ENCODE results near the gene COP1. TPM values are rescaled to one million over a fixed set of nuclear protein-coding genes. Genes with fewer than 3 reads are reported as not detected.

COP1 gene
- total RNA-seq, 6 donors from 2014 or later = 40.4 to 113 (median 68.3) TPM

DNA sequence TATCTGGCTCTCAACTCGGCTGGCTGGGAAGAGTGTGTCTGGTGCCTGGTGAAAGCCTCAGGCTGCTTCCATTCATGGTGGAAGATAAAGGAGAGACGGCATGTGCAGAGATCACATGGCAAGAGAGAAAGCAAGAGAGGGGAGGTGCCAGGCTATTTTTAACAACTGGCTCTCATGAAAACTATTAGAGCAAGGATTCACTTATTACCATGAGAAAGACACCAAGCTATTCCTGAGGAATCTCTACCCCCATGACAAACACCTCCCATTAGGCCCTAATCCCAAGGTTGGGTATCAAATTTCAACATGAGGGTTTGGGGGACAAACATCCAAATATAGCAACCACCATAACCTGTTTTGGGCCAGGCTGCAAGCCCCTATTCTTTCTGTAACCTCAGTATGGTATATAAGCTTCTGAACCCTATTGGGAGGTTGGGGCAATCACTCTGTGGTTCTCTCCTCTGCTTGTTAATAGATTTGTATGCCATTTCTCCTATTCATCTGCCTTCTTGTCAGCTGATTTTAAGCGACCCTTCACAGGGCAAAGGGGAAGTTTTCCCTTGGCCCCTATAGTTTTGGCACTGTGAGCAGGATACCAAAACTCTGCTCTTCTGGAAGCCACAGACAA is 284.7 kb downstream of the COP1 start:
- Histone ChIP-seq H3K36me3 (no peaks in the 10 kb centered on the region), H3K4me1 (no peaks in the 10 kb centered on the region), H3K27me3 (no peaks in the 10 kb centered on the region), H3K27ac (no peak overlapping the region), H3K4me3 (no peak overlapping the region), H3K9me3 (peaks cover 0 to 5% (median 1%) of the 10 kb centered on the region in 4 donors)
- no peak for DNase-seq
- 86 to 97% methylated on average over 3 of the region's 3 CpGs for WGBS, 2 donors
- no peak for ATAC-seq (ENCODE audit: low FRiP score in 2 of 2)
- TF ChIP-seq POLR2AphosphoS5 (IDR thresholded peaks at IDR 0.05) = no peak
- TF ChIP-seq, protein P1, sequence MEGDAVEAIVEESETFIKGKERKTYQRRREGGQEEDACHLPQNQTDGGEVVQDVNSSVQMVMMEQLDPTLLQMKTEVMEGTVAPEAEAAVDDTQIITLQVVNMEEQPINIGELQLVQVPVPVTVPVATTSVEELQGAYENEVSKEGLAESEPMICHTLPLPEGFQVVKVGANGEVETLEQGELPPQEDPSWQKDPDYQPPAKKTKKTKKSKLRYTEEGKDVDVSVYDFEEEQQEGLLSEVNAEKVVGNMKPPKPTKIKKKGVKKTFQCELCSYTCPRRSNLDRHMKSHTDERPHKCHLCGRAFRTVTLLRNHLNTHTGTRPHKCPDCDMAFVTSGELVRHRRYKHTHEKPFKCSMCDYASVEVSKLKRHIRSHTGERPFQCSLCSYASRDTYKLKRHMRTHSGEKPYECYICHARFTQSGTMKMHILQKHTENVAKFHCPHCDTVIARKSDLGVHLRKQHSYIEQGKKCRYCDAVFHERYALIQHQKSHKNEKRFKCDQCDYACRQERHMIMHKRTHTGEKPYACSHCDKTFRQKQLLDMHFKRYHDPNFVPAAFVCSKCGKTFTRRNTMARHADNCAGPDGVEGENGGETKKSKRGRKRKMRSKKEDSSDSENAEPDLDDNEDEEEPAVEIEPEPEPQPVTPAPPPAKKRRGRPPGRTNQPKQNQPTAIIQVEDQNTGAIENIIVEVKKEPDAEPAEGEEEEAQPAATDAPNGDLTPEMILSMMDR (IDR thresholded peaks at IDR 0.05) = no peak

DNA sequence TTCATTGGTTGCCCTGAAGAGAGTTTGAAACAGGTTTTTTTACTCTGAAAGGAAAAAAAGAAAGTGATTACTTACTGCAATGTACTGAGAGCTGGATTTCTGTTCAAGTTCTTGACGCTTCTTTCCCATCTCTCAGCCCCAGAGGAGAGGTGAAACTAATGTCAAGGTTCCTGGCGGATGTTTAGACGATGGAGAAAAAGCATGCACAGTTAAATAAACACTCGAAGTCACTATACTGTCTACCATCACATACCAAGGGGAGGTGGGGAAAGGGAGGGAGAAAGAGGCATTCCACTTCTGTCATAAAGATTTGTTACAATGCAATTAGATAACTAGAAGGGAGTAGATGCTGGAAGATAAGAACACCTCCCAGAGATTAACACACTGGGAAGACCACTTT is 286.7 kb downstream of the COP1 start:
- Histone ChIP-seq H3K4me1 (no peaks in the 10 kb centered on the region), H3K4me3 (no peak overlapping the region), H3K27me3 (no peaks in the 10 kb centered on the region), H3K9me3 (no peaks in the 10 kb centered on the region), H3K27ac (no peak overlapping the region), H3K36me3 (no peaks in the 10 kb centered on the region)
- DNase-seq (no peak), ATAC-seq (ENCODE audit: low FRiP score in 2 of 2) (no peak)
- 42 to 65% methylated on average over 4 of the region's 4 CpGs for WGBS, 2 donors
- TF ChIP-seq, protein P1 (IDR thresholded peaks at IDR 0.05) = no peak
- no peak for TF ChIP-seq EP300 (IDR thresholded peaks at IDR 0.05)
- TF ChIP-seq POLR2AphosphoS5 (IDR thresholded peaks at IDR 0.05) = no peak
- no peak for TF ChIP-seq POLR2A (IDR thresholded peaks at IDR 0.05)

DNA sequence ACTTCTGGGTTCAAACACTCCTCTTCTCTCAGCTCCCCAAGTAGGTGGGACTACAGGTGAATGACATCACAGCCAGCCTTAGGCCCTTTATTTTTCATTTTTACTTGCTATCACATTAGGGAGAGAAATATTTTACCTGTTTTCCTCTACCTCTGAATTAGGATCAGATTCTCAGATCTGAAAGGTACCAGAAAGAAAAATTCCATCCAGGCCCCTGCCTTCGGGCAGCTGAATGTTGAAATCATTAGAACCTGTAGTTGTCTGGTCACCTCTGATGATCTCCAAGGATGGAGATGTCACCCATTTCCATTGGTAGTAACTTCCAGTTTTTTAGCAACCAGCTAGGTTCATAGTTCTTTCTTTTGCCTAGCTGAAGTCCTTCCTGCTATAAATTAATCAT is 288.1 kb downstream of the COP1 start:
- Histone ChIP-seq H3K4me1 (no peaks in the 10 kb centered on the region), H3K27me3 (no peaks in the 10 kb centered on the region), H3K9me3 (no peaks in the 10 kb centered on the region), H3K27ac (no peak overlapping the region), H3K4me3 (no peak overlapping the region), H3K36me3 (no peaks in the 10 kb centered on the region)
- no peak for DNase-seq
- 86 to 91% methylated on average over 1 of the region's 1 CpG for WGBS, 2 donors
- ATAC-seq (ENCODE audit: low FRiP score in 2 of 2) = no peak
- no peak for TF ChIP-seq POLR2A (IDR thresholded peaks at IDR 0.05)
- TF ChIP-seq EP300 (IDR thresholded peaks at IDR 0.05) = no peak
- no peak for TF ChIP-seq POLR2AphosphoS5 (IDR thresholded peaks at IDR 0.05)
- TF ChIP-seq, protein P1 (IDR thresholded peaks at IDR 0.05) = no peak

DNA sequence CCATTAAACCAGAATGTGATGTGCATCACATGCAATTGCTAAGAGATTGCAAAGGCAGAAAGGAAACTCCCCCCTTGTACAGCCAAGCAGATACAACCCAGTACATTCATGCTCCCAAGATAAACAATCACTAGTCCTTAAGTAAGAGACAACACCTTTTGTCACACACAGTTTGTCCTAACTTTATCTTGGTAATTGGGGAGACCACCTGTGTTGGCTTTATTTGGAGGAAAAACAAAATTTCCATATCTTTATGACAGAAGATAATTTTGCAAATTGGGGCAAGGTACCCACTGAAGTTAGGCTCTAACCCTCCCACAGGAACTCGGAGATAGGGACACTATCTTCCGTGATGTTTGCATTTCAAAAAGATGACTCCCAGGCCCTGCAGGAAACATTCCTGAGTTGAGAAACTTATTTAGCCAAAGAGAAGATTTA is 288.7 kb downstream of the COP1 start:
- WGBS, 2 donors = 92 to 98% methylated on average over 2 of the region's 2 CpGs
- TF ChIP-seq POLR2AphosphoS5 (IDR thresholded peaks at IDR 0.05) = no peak
- TF ChIP-seq, protein P1 (IDR thresholded peaks at IDR 0.05) = no peak
- TF ChIP-seq POLR2A (IDR thresholded peaks at IDR 0.05) = no peak
- no peak for TF ChIP-seq EP300 (IDR thresholded peaks at IDR 0.05)
- Histone ChIP-seq H3K4me3 (no peak overlapping the region), H3K27ac (no peak overlapping the region), H3K36me3 (no peaks in the 10 kb centered on the region), H3K4me1 (no peaks in the 10 kb centered on the region), H3K9me3 (no peaks in the 10 kb centered on the region), H3K27me3 (no peaks in the 10 kb centered on the region)
- no peak for DNase-seq
- ATAC-seq (ENCODE audit: low FRiP score in 2 of 2) = no peak

DNA sequence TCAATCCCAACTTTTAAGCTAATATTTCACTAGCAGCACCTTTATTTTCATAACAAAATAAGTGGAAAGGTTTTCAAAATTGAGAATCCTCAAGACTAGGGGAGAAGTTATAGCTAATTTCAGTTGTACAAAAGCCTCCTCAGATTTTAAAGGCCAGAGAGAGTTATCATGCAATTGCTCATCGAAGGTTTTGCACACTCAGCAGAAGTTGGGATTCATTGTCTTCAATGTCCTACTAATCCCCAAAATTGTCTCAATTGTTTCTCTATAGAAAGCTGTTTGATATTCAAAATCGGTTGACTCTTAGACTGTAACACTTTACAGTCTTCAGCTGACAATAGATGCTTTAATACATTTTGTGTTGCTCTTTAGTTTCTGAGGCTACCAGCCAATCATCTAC is 293.0 kb downstream of the COP1 start:
- H3K36me3 ChIP-seq = no peaks in the 10 kb centered on the region
- peaks cover 16 to 22% (median 20%) of the 10 kb centered on the region in 4 donors for H3K9me3 ChIP-seq
- no peak overlapping the region for H3K27ac ChIP-seq
- H3K4me1 ChIP-seq = no peaks in the 10 kb centered on the region
- H3K4me3 ChIP-seq = no peak overlapping the region
- 87 to 93% methylated on average over 2 of the region's 2 CpGs for WGBS, 2 donors
- H3K27me3 ChIP-seq = no peaks in the 10 kb centered on the region
- TF ChIP-seq, protein P1 (IDR thresholded peaks at IDR 0.05) = no peak
- no peak for TF ChIP-seq EP300 (IDR thresholded peaks at IDR 0.05)
- TF ChIP-seq POLR2AphosphoS5 (IDR thresholded peaks at IDR 0.05) = no peak
- no peak for TF ChIP-seq POLR2A (IDR thresholded peaks at IDR 0.05)
- DNase-seq (no peak), ATAC-seq (ENCODE audit: low FRiP score in 2 of 2) (no peak)

Measured in upper lobe of left lung (tissue), 6 donors.